IMR-90 (cell line): ENCODE data around the gene LAP3.

Experiments
- BHLHE40 ChIP-seq: fragments of 150-350 bp; IDR thresholded peaks from 2 replicates; pipeline ENCODE4 v1.6.1; 2016; ENCODE audit warnings: mild to moderate bottlenecking, low read depth, low read length
- FOS ChIP-seq: fragments of 150-350 bp; IDR thresholded peaks from 2 replicates; pipeline ENCODE4 v1.6.1; 2016; ENCODE audit warnings: low read depth, low read length
- POLR2A ChIP-seq: IDR thresholded peaks from 2 replicates; pipeline ENCODE4 v1.6.1; 2012; ENCODE audit warnings: mild to moderate bottlenecking, low read depth, low read length
- RCOR1 ChIP-seq: IDR thresholded peaks from 2 replicates; pipeline ENCODE4 v1.6.1; 2012; ENCODE audit warnings: mild to moderate bottlenecking, low read length, improper control_type of control experiment; ENCODE audit not compliant: insufficient replicate concordance
- RFX5 ChIP-seq: IDR thresholded peaks from 2 replicates; pipeline ENCODE4 v1.8.0; 2012; ENCODE audit warnings: low read depth, mild to moderate bottlenecking, low read length, moderate library complexity
- TF ChIP-seq, protein P1 (sequence below): conservative IDR thresholded peaks from 2 replicates; pipeline ENCODE4 v1.5.1; 2012; ENCODE audit warnings: mild to moderate bottlenecking, low read depth, low read length, improper control_type of control experiment
- TF ChIP-seq, protein P2 (sequence below): fragments of 150-350 bp; IDR thresholded peaks from 2 replicates; pipeline ENCODE4 v1.6.1; 2017; ENCODE audit warnings: mild to moderate bottlenecking, antibody characterized with exemption, low read length, low read depth

DNA sequence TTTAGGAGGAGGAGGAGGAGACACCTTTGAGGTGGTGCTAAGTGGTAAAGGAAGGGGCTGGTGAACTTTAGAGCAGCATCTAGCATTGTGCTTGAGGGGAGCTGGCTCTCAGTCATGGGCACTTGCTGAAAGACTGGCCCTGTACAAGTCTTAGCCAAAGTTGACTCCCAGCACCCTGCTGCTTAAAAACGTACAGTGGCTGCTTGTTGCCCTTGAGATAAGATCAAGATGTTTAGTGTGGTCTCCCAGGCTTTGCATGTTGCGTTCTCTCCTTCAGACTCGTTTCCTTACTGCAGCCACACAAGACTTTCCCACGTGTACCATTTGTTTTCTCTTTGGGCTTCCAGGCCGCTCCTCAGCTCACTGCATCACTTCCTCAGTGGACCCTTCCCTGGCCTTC is 39.3 kb downstream of the LAP3 start:
- TF ChIP-seq, protein P1, sequence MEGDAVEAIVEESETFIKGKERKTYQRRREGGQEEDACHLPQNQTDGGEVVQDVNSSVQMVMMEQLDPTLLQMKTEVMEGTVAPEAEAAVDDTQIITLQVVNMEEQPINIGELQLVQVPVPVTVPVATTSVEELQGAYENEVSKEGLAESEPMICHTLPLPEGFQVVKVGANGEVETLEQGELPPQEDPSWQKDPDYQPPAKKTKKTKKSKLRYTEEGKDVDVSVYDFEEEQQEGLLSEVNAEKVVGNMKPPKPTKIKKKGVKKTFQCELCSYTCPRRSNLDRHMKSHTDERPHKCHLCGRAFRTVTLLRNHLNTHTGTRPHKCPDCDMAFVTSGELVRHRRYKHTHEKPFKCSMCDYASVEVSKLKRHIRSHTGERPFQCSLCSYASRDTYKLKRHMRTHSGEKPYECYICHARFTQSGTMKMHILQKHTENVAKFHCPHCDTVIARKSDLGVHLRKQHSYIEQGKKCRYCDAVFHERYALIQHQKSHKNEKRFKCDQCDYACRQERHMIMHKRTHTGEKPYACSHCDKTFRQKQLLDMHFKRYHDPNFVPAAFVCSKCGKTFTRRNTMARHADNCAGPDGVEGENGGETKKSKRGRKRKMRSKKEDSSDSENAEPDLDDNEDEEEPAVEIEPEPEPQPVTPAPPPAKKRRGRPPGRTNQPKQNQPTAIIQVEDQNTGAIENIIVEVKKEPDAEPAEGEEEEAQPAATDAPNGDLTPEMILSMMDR: no peak
- TF ChIP-seq RFX5: no peak
- TF ChIP-seq POLR2A: no peak
- no peak for TF ChIP-seq BHLHE40
- no peak for TF ChIP-seq RCOR1
- TF ChIP-seq FOS: no peak
- TF ChIP-seq, protein P2, sequence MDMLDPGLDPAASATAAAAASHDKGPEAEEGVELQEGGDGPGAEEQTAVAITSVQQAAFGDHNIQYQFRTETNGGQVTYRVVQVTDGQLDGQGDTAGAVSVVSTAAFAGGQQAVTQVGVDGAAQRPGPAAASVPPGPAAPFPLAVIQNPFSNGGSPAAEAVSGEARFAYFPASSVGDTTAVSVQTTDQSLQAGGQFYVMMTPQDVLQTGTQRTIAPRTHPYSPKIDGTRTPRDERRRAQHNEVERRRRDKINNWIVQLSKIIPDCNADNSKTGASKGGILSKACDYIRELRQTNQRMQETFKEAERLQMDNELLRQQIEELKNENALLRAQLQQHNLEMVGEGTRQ: no peak
